ENCODE results near the gene KCNQ2. TPM values are rescaled to one million over a fixed set of nuclear protein-coding genes. Genes with fewer than 3 reads are reported as not detected.

Gene KCNQ2
- total RNA-seq, 1 donor from 2014 or later = 14.6 TPM

- Mint-ChIP-seq H3K4me3 (ENCODE audit: low read depth) (no peak overlapping the region), H3K4me1 (ENCODE audit: low read depth) (no peaks in the 10 kb centered on the region), H3K36me3 (ENCODE audit: insufficient read depth) (no peaks in the 10 kb centered on the region), H3K27ac (no peak overlapping the region), H3K27me3 (peaks cover 40% of the 10 kb centered on the region), H3K9me3 (ENCODE audit: low read depth) (no peaks in the 10 kb centered on the region)
- no peak for DNase-seq (ENCODE audit: low spot score, unreplicated experiment)
- no peak for TF ChIP-seq CTCF (IDR thresholded peaks at IDR 0.05; ENCODE audit: unreplicated experiment)
Measured at GRCh38 chr20:63471717-63471980, 806 bp downstream of the KCNQ2 start.

- no peak overlapping the region for H3K27ac Mint-ChIP-seq
- H3K27me3 Mint-ChIP-seq = peaks cover 40% of the 10 kb centered on the region
- H3K4me3 Mint-ChIP-seq (ENCODE audit: low read depth) = peak overlapping the region; percentile 58
- H3K9me3 Mint-ChIP-seq (ENCODE audit: low read depth) = no peaks in the 10 kb centered on the region
- no peaks in the 10 kb centered on the region for H3K4me1 Mint-ChIP-seq (ENCODE audit: low read depth)
- no peaks in the 10 kb centered on the region for H3K36me3 Mint-ChIP-seq (ENCODE audit: insufficient read depth)
- no peak for TF ChIP-seq CTCF (IDR thresholded peaks at IDR 0.05; ENCODE audit: unreplicated experiment)
- DNase-seq (ENCODE audit: low spot score, unreplicated experiment) = no peak
Measured at GRCh38 chr20:63471002-63471716, 1.3 kb downstream of the KCNQ2 start.

GRCh38 chr20:63470410-63470809 lies 2.0 kb downstream of the KCNQ2 start:
- Mint-ChIP-seq H3K36me3 (ENCODE audit: insufficient read depth) (no peaks in the 10 kb centered on the region), H3K27ac (no peak overlapping the region), H3K4me1 (ENCODE audit: low read depth) (no peaks in the 10 kb centered on the region), H3K9me3 (ENCODE audit: low read depth) (no peaks in the 10 kb centered on the region), H3K27me3 (peaks cover 39% of the 10 kb centered on the region), H3K4me3 (ENCODE audit: low read depth) (peak overlapping the region; percentile 53)
- DNase-seq (ENCODE audit: low spot score, unreplicated experiment) = no peak
- no peak for TF ChIP-seq CTCF (IDR thresholded peaks at IDR 0.05; ENCODE audit: unreplicated experiment)

- H3K27me3 Mint-ChIP-seq = peaks cover 36% of the 10 kb centered on the region
- no peaks in the 10 kb centered on the region for H3K36me3 Mint-ChIP-seq (ENCODE audit: insufficient read depth)
- no peak for TF ChIP-seq CTCF (IDR thresholded peaks at IDR 0.05; ENCODE audit: unreplicated experiment)
- H3K4me1 Mint-ChIP-seq (ENCODE audit: low read depth) = no peaks in the 10 kb centered on the region
- no peaks in the 10 kb centered on the region for H3K9me3 Mint-ChIP-seq (ENCODE audit: low read depth)
- H3K27ac Mint-ChIP-seq = no peak overlapping the region
- no peak overlapping the region for H3K4me3 Mint-ChIP-seq (ENCODE audit: low read depth)
- no peak for DNase-seq (ENCODE audit: low spot score, unreplicated experiment)
Measured at GRCh38 chr20:63469713-63470101, 2.7 kb downstream of the KCNQ2 start.

GRCh38 chr20:63469019-63469712 lies 3.3 kb downstream of the KCNQ2 start:
- H3K9me3 Mint-ChIP-seq (ENCODE audit: low read depth) = no peaks in the 10 kb centered on the region
- peaks cover 31% of the 10 kb centered on the region for H3K27me3 Mint-ChIP-seq
- no peaks in the 10 kb centered on the region for H3K36me3 Mint-ChIP-seq (ENCODE audit: insufficient read depth)
- no peak for TF ChIP-seq CTCF (IDR thresholded peaks at IDR 0.05; ENCODE audit: unreplicated experiment)
- no peaks in the 10 kb centered on the region for H3K4me1 Mint-ChIP-seq (ENCODE audit: low read depth)
- no peak overlapping the region for H3K27ac Mint-ChIP-seq
- no peak overlapping the region for H3K4me3 Mint-ChIP-seq (ENCODE audit: low read depth)
- no peak for DNase-seq (ENCODE audit: low spot score, unreplicated experiment)
